MCF 10A (cell line): ENCODE data around the gene CLMP. TPM values are rescaled to one million over a fixed set of nuclear protein-coding genes. Genes with fewer than 3 reads are reported as not detected.

Experiments
- BruUV-seq: library from RNA; stranded (reverse); fragments of 400-500 nt; replicated peaks from 2 replicates; lab custom pipeline; 2021; lab: Mats Ljungman, UMichigan
- CTCF ChIA-PET: fragments of 300-600 bp; sonication (Branson Sonifier 250); formaldehyde crosslinking; extraction: SDS; loops from one replicate; lab custom pipeline; 2021; ENCODE audit warnings: antibody characterized with exemption, inconsistent platforms; lab: Yijun Ruan, JAX
- POLR2A ChIA-PET: fragments of 300-600, 350-650 bp; sonication (Branson Sonifier 250); formaldehyde crosslinking; extraction: SDS; loops from one replicate; lab custom pipeline; 2020; ENCODE audit warnings: antibody characterized with exemption, inconsistent platforms; lab: Yijun Ruan, JAX
- DNase-seq: peaks from one replicate; pipeline ENCODE4 v3.0.0-alpha.2; 2018; ENCODE audit not compliant: unreplicated experiment
- H3K27ac Mint-ChIP-seq: one replicate; pipeline ENCODE4 v1.8.0; 2022; ENCODE audit warnings: mild to moderate bottlenecking, low read depth, mixed read lengths; ENCODE audit not compliant: unreplicated experiment
- H3K27me3 Mint-ChIP-seq: one replicate; pipeline ENCODE4 v1.8.0; 2022; ENCODE audit warnings: mixed read lengths; ENCODE audit not compliant: insufficient read depth, unreplicated experiment
- H3K36me3 Mint-ChIP-seq: one replicate; pipeline ENCODE4 v1.8.0; 2022; ENCODE audit warnings: mild to moderate bottlenecking, moderate library complexity, mixed read lengths; ENCODE audit not compliant: insufficient read depth, unreplicated experiment
- H3K4me1 Mint-ChIP-seq: one replicate; pipeline ENCODE4 v1.8.0; 2022; ENCODE audit warnings: mixed read lengths; ENCODE audit not compliant: insufficient read depth, unreplicated experiment
- H3K4me3 Mint-ChIP-seq: one replicate; pipeline ENCODE4 v1.8.0; 2022; ENCODE audit warnings: mild to moderate bottlenecking, moderate library complexity, mixed read lengths; ENCODE audit not compliant: unreplicated experiment
- H3K9me3 Mint-ChIP-seq: one replicate; pipeline ENCODE4 v1.8.0; 2022; ENCODE audit warnings: mixed read lengths; ENCODE audit not compliant: unreplicated experiment
- intact Hi-C: fragments of 100-400 bp; cut with micrococcal nuclease; formaldehyde crosslinking; loops from 2 replicates; pipeline ENCODE4 v1.14.1; 2022
- total RNA-seq: library from RNA; stranded (reverse); gene quantifications from 2 replicates; pipeline ENCODE4 v1.2.3, GENCODE V29; 2022
- TF ChIP-seq, protein P1 (sequence below): fragments of 200-600 bp; IDR thresholded peaks from one replicate; pipeline ENCODE4 v1.8.0; 2022; ENCODE audit warnings: antibody characterized with exemption, mild to moderate bottlenecking; ENCODE audit not compliant: unreplicated experiment

CLMP gene
- total RNA-seq, 1 experiment from 2014 or later: 86.1 TPM

DNA sequence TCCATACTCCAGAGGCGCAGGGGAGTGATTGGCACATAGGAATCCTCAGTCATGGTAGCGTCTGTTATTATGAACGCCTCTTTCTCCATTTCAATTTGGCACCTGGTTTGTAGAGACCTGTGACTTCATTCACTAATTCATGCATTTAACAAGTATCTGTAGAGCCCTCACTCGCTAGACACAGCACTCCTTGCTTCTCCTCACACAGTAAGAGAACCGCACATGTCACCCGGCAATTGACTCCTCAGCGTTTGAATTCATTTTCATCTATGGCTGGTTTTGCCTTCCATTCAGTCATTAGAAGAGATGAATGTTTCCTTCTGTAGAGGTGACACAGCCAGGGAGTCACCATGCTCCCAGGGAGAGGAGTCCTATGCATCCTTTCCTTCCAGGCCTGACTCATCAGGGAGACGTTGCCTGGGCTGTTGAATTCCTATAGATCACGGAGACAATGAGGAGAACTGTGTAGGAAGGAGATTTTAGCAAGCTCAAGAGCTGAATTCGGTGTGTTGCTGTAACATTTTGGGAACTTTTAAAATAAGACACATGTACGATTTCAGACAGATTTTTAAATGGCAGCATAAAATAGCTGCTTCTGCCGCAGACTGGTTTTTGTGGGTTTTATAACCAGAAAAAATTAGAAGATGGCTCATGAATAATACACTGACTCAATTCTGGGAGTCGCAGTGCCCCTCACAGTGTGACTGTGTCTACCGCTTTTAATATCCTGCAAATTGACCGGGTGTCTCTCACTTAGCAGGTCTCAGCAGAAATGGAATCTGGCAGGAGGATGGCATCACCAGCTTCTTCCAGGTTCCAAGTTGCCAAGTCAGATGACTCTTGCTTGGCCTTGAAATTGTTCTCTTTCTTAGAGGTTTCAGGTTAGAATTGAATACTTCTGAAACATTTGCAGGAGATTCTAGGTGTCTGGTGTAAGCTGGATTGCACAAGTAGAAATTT is 44.4 kb upstream of the CLMP start:
- H3K4me3 Mint-ChIP-seq: no peak overlapping the region
- POLR2A ChIA-PET: interaction anchor here (0.6 to 1.3 kb wide), 3 partner anchors 74 to 734 kb away, joined by 3 read pairs; no protein-coding TSS in a partner anchor
- DNase-seq: no peak
- BruUV-seq: no TSS peak
- no peak overlapping the region for H3K27ac Mint-ChIP-seq
- TF ChIP-seq, protein P1, sequence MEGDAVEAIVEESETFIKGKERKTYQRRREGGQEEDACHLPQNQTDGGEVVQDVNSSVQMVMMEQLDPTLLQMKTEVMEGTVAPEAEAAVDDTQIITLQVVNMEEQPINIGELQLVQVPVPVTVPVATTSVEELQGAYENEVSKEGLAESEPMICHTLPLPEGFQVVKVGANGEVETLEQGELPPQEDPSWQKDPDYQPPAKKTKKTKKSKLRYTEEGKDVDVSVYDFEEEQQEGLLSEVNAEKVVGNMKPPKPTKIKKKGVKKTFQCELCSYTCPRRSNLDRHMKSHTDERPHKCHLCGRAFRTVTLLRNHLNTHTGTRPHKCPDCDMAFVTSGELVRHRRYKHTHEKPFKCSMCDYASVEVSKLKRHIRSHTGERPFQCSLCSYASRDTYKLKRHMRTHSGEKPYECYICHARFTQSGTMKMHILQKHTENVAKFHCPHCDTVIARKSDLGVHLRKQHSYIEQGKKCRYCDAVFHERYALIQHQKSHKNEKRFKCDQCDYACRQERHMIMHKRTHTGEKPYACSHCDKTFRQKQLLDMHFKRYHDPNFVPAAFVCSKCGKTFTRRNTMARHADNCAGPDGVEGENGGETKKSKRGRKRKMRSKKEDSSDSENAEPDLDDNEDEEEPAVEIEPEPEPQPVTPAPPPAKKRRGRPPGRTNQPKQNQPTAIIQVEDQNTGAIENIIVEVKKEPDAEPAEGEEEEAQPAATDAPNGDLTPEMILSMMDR: no peak
- intact Hi-C loops: no loop called here
- no peaks in the 10 kb centered on the region for H3K9me3 Mint-ChIP-seq
- H3K27me3 Mint-ChIP-seq: no peaks in the 10 kb centered on the region
- H3K4me1 Mint-ChIP-seq: no peaks in the 10 kb centered on the region
- H3K36me3 Mint-ChIP-seq: no peaks in the 10 kb centered on the region
- CTCF ChIA-PET: interaction anchor here (0.7 to 12.4 kb wide), 8 partner anchors 7 to 131 kb away, joined by 3 to 487 read pairs (median 8); no protein-coding TSS in a partner anchor

DNA sequence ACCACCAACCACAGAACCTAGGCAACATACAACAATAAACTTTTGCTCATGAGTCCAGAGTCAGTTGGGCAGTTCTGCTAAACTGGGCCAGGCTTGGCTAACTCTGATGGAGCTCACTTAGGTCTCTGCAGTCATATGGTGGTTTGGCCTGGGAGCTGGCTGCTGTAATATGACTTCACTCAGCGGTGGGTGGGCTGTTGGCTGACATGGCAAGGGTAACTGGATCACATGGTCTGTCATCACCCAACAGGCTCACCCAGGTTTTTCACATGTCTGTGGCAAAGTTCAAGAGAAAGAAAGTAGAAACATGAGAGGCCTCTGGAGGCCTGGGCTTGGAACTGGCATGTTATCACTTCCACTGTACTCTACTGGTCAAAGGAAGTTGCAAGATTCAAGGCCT is 43.2 kb upstream of the CLMP start:
- Mint-ChIP-seq H3K36me3 (no peaks in the 10 kb centered on the region), H3K27ac (no peak overlapping the region), H3K9me3 (no peaks in the 10 kb centered on the region), H3K4me1 (no peaks in the 10 kb centered on the region), H3K27me3 (no peaks in the 10 kb centered on the region), H3K4me3 (no peak overlapping the region)
- intact Hi-C loops: no loop called here
- CTCF ChIA-PET: interaction anchor here (2.3 to 12.4 kb wide), 3 partner anchors 8 to 130 kb away, joined by 9 to 487 read pairs (median 13); no protein-coding TSS in a partner anchor
- TF ChIP-seq, protein P1: no peak
- BruUV-seq: no TSS peak
- DNase-seq: no peak
- POLR2A ChIA-PET: no interaction called here

DNA sequence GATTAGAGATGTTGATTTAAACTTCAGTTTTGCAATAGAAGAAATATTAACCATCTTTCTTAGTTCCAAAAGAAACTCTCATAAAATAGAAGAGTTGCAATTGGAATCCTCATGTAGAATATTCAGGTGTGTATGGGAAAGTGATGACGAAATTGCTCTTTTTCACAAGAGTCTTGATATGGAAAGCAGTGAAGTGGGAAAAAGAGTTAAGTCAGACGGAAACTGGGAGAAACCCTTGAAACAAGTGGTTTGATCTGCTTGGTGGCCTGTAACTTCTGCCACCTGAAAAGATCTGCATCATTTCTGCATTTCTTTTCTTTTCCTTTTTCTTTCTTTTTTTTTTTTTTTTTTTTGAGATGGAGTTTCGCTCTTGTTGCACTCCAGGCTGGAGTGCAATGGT is 41.8 kb upstream of the CLMP start:
- Mint-ChIP-seq H3K4me1 (no peaks in the 10 kb centered on the region), H3K4me3 (no peak overlapping the region), H3K27ac (no peak overlapping the region), H3K36me3 (no peaks in the 10 kb centered on the region), H3K9me3 (no peaks in the 10 kb centered on the region), H3K27me3 (no peaks in the 10 kb centered on the region)
- no TSS peak for BruUV-seq
- no peak for DNase-seq
- ChIA-PET CTCF (interaction anchor here (0.6 to 12.4 kb wide), 5 partner anchors 10 to 128 kb away, joined by 3 to 487 read pairs (median 9); no protein-coding TSS in a partner anchor), POLR2A (no interaction called here)
- TF ChIP-seq, protein P1: no peak
- intact Hi-C loops: no loop called here

DNA sequence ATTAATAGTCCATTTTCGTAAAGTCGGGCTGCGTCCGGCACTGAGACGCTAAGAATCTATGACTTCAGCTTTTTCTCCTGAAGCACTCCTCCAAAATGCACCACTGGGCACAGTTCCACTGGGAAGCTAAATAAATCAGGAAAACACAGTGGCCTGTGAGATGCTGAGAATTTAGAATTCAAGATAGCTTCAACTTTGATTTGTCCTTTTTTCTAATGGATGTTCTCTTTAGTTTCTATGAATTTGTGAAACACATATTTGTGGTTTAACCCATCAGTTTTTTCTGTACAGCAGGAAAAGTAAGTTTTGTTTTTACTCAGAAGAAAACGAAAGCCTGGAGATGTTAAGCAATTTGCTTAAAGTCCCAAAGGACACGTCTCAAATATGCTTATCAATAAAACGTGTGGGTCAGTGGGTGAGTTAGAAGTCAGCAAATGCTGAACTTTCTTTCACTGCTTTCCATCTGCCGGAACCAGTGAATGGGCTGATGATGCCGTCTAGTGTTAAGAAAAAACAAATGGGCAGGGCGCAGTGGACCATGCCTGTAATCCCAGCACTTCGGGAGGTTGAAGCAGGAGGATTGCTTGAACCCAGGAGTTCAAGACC is 40.7 kb upstream of the CLMP start:
- POLR2A ChIA-PET: no interaction called here
- Mint-ChIP-seq H3K4me3 (no peak overlapping the region), H3K36me3 (no peaks in the 10 kb centered on the region), H3K4me1 (no peaks in the 10 kb centered on the region), H3K27me3 (peaks cover 5% of the 10 kb centered on the region), H3K27ac (no peak overlapping the region), H3K9me3 (no peaks in the 10 kb centered on the region)
- CTCF ChIA-PET: interaction anchor here (0.5 to 1.4 kb wide), 7 partner anchors 11 to 137 kb away, joined by 3 to 5 read pairs (median 3); no protein-coding TSS in a partner anchor
- TF ChIP-seq, protein P1: no peak
- intact Hi-C loops: no loop called here
- BruUV-seq: no TSS peak
- no peak for DNase-seq
